K562 (cell line): Measurements from ENCODE around the gene HIVEP3. TPM values are rescaled to one million over a fixed set of nuclear protein-coding genes. Genes with fewer than 3 reads are reported as not detected.

Source experiments
- ATAC-seq: fragments of 200-7000 bp; cut with Tn5 transposase; 3 replicates; pipeline ENCODE4 v1.9.1; 2020; ENCODE audit warnings: moderate library complexity
- BruUV-seq: library from RNA; stranded (reverse); fragments of 400-500 nt; replicated peaks from 2 replicates; lab custom pipeline; 2021; lab: Mats Ljungman, UMichigan
- CTCF ChIA-PET: fragments of 300-600 bp; formaldehyde crosslinking; extraction: SDS; loops from one replicate; lab custom pipeline; 2021; ENCODE audit warnings: low intra/inter-chr PET ratio; lab: Yijun Ruan, JAX
- POLR2A ChIA-PET: fragments of 300-600, 350-650 bp; sonication (Branson Sonifier 250); formaldehyde crosslinking; extraction: SDS; loops from one replicate; lab custom pipeline; 2021; ENCODE audit warnings: antibody characterized with exemption, inconsistent platforms; lab: Yijun Ruan, JAX
- DNase-seq, 4 experiments: peaks; one replicate each; pipeline versions ENCODE4 v3.0.0 to v3.0.0-alpha.2; 2011 to 2018; ENCODE audit warnings: low spot score in 3 of 4, mixed read lengths in 3 of 4; ENCODE audit errors: extremely low read depth in 1 of 4
- FAIRE-seq: peaks from 2 replicates; lab custom pipeline; 2011; peaks lifted over from hg19 to GRCh38; lab: Jason Lieb, UNC
- H2AFZ ChIP-seq: 2 replicates; pipeline ENCODE4 v1.6.0; 2011; ENCODE audit warnings: low read depth, low read length, control low read depth, inconsistent platforms
- H3K27ac ChIP-seq: fragments of 200-600 bp; 3 replicates; pipeline ENCODE4 v1.8.0; 2011; ENCODE audit warnings: low read depth, mild to moderate bottlenecking, control low read depth, inconsistent platforms, low read length, moderate library complexity, mixed read lengths; ENCODE audit errors: extremely low read depth
- H3K27me3 ChIP-seq, 2 experiments: fragments of 300-600 bp in 1 of 2; 2 replicates in 1 of 2; 3 replicates in 1 of 2; pipeline versions ENCODE4 v1.6.0 to v1.8.0; 2011; ENCODE audit warnings: inconsistent platforms in 2 of 2, low read length in 2 of 2, mild to moderate bottlenecking in 1 of 2, mixed read lengths in 1 of 2, moderate library complexity in 1 of 2; ENCODE audit not compliant: control insufficient read depth in 2 of 2, insufficient read depth in 2 of 2
- H3K36me3 ChIP-seq: fragments of 300-600 bp; 3 replicates; pipeline ENCODE4 v1.8.0; 2011; ENCODE audit warnings: mild to moderate bottlenecking, low read length, inconsistent platforms; ENCODE audit not compliant: control insufficient read depth, insufficient read depth
- H3K4me1 ChIP-seq, 2 experiments: fragments of 200-600 bp in 1 of 2; replicated peaks in 1 of 2; 2 replicates in 1 of 2; 3 replicates in 1 of 2; pipeline versions ENCODE4 v1.5.1 to v1.8.0; 2011; ENCODE audit warnings: inconsistent platforms in 2 of 2, low read length in 2 of 2, mild to moderate bottlenecking in 1 of 2, mixed read lengths in 1 of 2, moderate library complexity in 1 of 2; ENCODE audit not compliant: control insufficient read depth in 2 of 2, insufficient read depth in 2 of 2
- H3K4me2 ChIP-seq: 2 replicates; pipeline ENCODE4 v1.6.1; 2011; ENCODE audit warnings: low read length, control low read depth, inconsistent platforms, mixed read lengths; ENCODE audit not compliant: insufficient read depth
- H3K4me3 ChIP-seq: fragments of 200-600 bp; sonication (generic), shearing (Covaris generic); 2 replicates; pipeline ENCODE4 v1.5.1; 2016; ENCODE audit warnings: control low read depth, inconsistent platforms
- H3K79me2 ChIP-seq: fragments of 200-600 bp; 3 replicates; pipeline ENCODE4 v1.8.0; 2011; ENCODE audit warnings: low read length, inconsistent platforms; ENCODE audit not compliant: control insufficient read depth, insufficient read depth
- H3K9ac ChIP-seq, 2 experiments: 2 replicates each; pipeline versions ENCODE4 v1.6.0 to v1.6.1; 2011; ENCODE audit warnings: low read depth in 2 of 2, low read length in 2 of 2, control low read depth in 1 of 2, inconsistent platforms in 1 of 2, mild to moderate bottlenecking in 1 of 2, mixed read lengths in 1 of 2; ENCODE audit not compliant: insufficient read depth in 1 of 2
- H3K9me1 ChIP-seq: one replicate; pipeline ENCODE4 v1.6.0; 2011; ENCODE audit warnings: inconsistent platforms, mild to moderate bottlenecking, low read length, moderate library complexity; ENCODE audit not compliant: control insufficient read depth, insufficient read depth
- H3K9me3 ChIP-seq: replicated peaks from 2 replicates; pipeline ENCODE4 v1.5.1; 2011; ENCODE audit warnings: low read depth, low read length, inconsistent platforms; ENCODE audit not compliant: control insufficient read depth, insufficient read depth
- H4K20me1 ChIP-seq: replicated peaks from 2 replicates; pipeline ENCODE4 v1.6.1; 2011; ENCODE audit warnings: low read length, inconsistent platforms, mixed read lengths; ENCODE audit not compliant: control insufficient read depth, insufficient read depth
- CTCF ChIP-seq, 3 experiments: IDR thresholded peaks in 2 of 3; conservative IDR thresholded peaks in 1 of 3; 2 replicates each; pipeline ENCODE4 v1.5.1; 2011 to 2012; ENCODE audit warnings: low read length in 3 of 3, mild to moderate bottlenecking in 3 of 3, control low read depth in 2 of 3, improper control_type of control experiment in 1 of 3, inconsistent platforms in 1 of 3, low read depth in 1 of 3, mixed read lengths in 1 of 3, moderate library complexity in 1 of 3; ENCODE audit not compliant: insufficient read depth in 2 of 3
- PKNOX1 ChIP-seq: fragments of 450-650 bp; IDR thresholded peaks from 2 replicates; pipeline ENCODE4 v1.6.1; 2016
- ZNF184 ChIP-seq: sonication (generic); formaldehyde crosslinking; IDR thresholded peaks from 2 replicates; pipeline ENCODE4 v1.5.0; 2020; ENCODE audit warnings: missing genetic modification reagents
- WGBS: fragments of 100-300 bp; shearing (Covaris generic); methylation state at CpG from one replicate; pipeline ENCODE4 v1.1.6; 2016; ENCODE audit warnings: low coverage, mixed read lengths; ENCODE audit not compliant: insufficient coverage; ENCODE audit errors: missing lambda C conversion rate; 5-methylcytosine and 5-hydroxymethylcytosine counted together
- in situ Hi-C: fragments of 300-500 bp; cut with MboI; formaldehyde crosslinking; loops from 4 replicates; pipeline ENCODE4 v1.15.0; 2018; ENCODE audit warnings: inconsistent platforms, mixed read lengths
- intact Hi-C: fragments of 100-400 bp; cut with micrococcal nuclease; formaldehyde crosslinking; loops from 2 replicates; pipeline ENCODE4 v1.14.2; 2022
- polyA plus RNA-seq, 8 experiments: library from polyadenylated mRNA; depleted of rRNA in 4 of 8; stranded (reverse) in 5 of 8; unstranded in 3 of 8; fragments of >200 nt; fragmentation: Nextera tagmentation in 2 of 8; fragmentation: Illumina TruSeq in 1 of 8; extraction: Ambion mirVana in 2 of 8; extraction: Trizol in 1 of 8; gene quantifications; 2 replicates each; pipeline versions ENCODE4 v1.2.1 to v1.2.3, GENCODE V29; 2011 to 2014; ENCODE audit warnings: inconsistent platforms in 1 of 8, missing spikeins in 1 of 8
- total RNA-seq, 7 experiments: library from RNA; depleted of rRNA in 6 of 7; stranded (reverse); fragments of >200 nt in 6 of 7; fragmentation: Illumina TruSeq in 2 of 7; extraction: Trizol in 2 of 7; gene quantifications; 2 replicates each; pipeline versions ENCODE4 v1.2.1 to v1.2.3, GENCODE V29; 2011 to 2021; ENCODE audit warnings: low replicate concordance in 1 of 7

The HIVEP3 gene
- total and polyA plus RNA-seq, 9 of the 15 experiments (the other 6 are each of a cell fraction or from before 2014, with no cell fraction given) = 0.09 to 0.58 (median 0.34) TPM; not detected in 1

- FAIRE-seq (peak; percentile 40), DNase-seq (no peak), ATAC-seq (peak; percentile 31; the same call in 1 of the 3 replicates)
- CTCF ChIA-PET = no interaction called here
- in situ Hi-C loops (no loop called here), intact Hi-C loops (no loop called here)
- Histone ChIP-seq H3K9ac (no peak overlapping the region), H2AFZ (no peak overlapping the region), H3K27me3 (peaks cover 46 to 75% of the 10 kb centered on the region in 2 experiments), H3K4me1 (no peaks in the 10 kb centered on the region), H3K9me3 (no peaks in the 10 kb centered on the region), H3K9me1 (no peaks in the 10 kb centered on the region), H3K36me3 (no peaks in the 10 kb centered on the region), H3K4me3 (no peak overlapping the region), H3K27ac (no peak overlapping the region), H3K4me2 (no peak overlapping the region), H3K79me2 (no peaks in the 10 kb centered on the region), H4K20me1 (peaks cover 11% of the 10 kb centered on the region)
- WGBS = under 1% methylated on average over 8 of the region's 8 CpGs
- POLR2A ChIA-PET = interaction anchor here (0.6 to 2.0 kb wide), 7 partner anchors 8 to 1987 kb away, joined by 3 to 7 read pairs (median 4); partner anchors contain the start of gene EDN2
- BruUV-seq = no TSS peak
- TF ChIP-seq PKNOX1 = peak; percentile 21; the same call in 1 of the 2 replicates
- TF ChIP-seq CTCF (IDR thresholded peaks at IDR 0.05 in 2 of 3, conservative IDR thresholded peaks at IDR 0.05 in 1 of 3; ENCODE audit: insufficient read depth in 2 of 3, low read depth in 1 of 3, low read length in 3 of 3) = peak in 1 of 3 experiments; percentile 7; a peak in 2 of 6 replicates
- TF ChIP-seq ZNF184 (CRISPR knock-in tag) = no peak
Observed at GRCh38 chr1:41475859-41476567, 442.7 kb downstream of the HIVEP3 start.
